ENCODE measurements around the gene NIM1K. TPM values are rescaled to one million over a fixed set of nuclear protein-coding genes. Genes with fewer than 3 reads are reported as not detected.
A peak's percentile ranks its signal among the peaks of the same experiment; 100 is the strongest.
"Not testable (repeated sequence)": the region's sequence is repeated elsewhere in the genome, so short reads cannot be mapped to it uniquely, and the experiment has no call there.

Gene NIM1K
- total and polyA plus RNA-seq, 10 of the 15 experiments (the other 5 are each of a cell fraction or from before 2014, with no cell fraction given), result 0.27 to 1.7 (median 0.66) TPM

- H3K4me1 ChIP-seq (ENCODE audit: control insufficient read depth, insufficient read depth, low read length); H3K9me3 ChIP-seq (replicated peaks; ENCODE audit: control insufficient read depth, insufficient read depth, low read length); H3K36me3 ChIP-seq (ENCODE audit: control insufficient read depth in 2 of 2, insufficient read depth in 2 of 2, low read length in 1 of 2); BruUV-seq (replicated peaks); in situ Hi-C loops (cut with MboI); H3K27ac ChIP-seq (ENCODE audit: control insufficient read depth, insufficient read depth); H2AFZ ChIP-seq (ENCODE audit: control insufficient read depth, low read depth, low read length); H3K9ac ChIP-seq (ENCODE audit: control insufficient read depth, insufficient read depth, low read length); H3K4me3 ChIP-seq; FAIRE-seq; H3K27me3 ChIP-seq (replicated peaks in 1 of 2; ENCODE audit: control insufficient read depth in 2 of 2, insufficient read depth in 2 of 2, low read length in 1 of 2); H4K20me1 ChIP-seq (ENCODE audit: control insufficient read depth, insufficient read depth); H3K4me2 ChIP-seq (ENCODE audit: control insufficient read depth, insufficient read depth); DNase-seq (ENCODE audit: low read depth, low spot score): not testable (repeated sequence)
- ChIA-PET CTCF (interaction anchor here (1.0 to 3.7 kb wide), 14 partner anchors 9 to 204 kb away, joined by 3 to 29 read pairs (median 8); partner anchors contain the start of gene ZNF131), POLR2A (interaction anchor here (0.7 kb wide), 1 partner anchor 79 kb away, joined by 6 read pairs; no protein-coding TSS in a partner anchor), SMC1A (ENCODE audit: uncharacterized antibody, unreplicated experiment) (interaction anchor here (0.6 to 2.9 kb wide), 9 partner anchors 61 to 201 kb away, joined by 3 to 11 read pairs (median 3); partner anchors contain the start of gene TMEM267), RAD21 (ENCODE audit: unreplicated experiment) (interaction anchor here (0.7 to 3.2 kb wide), 5 partner anchors 9 to 398 kb away, joined by 3 to 21 read pairs (median 5); partner anchors contain the start of gene ZNF131)
- ATAC-seq, result peak; percentile 8
- 96% methylated on average over 5 of the region's 5 CpGs for WGBS (ENCODE audit: insufficient coverage, insufficient replicate concordance, low lambda C conversion rate, missing lambda C conversion rate)
- peaks cover 98% of the 10 kb centered on the region for H3K79me2 ChIP-seq (ENCODE audit: control insufficient read depth, insufficient read depth, low read length)
- intact Hi-C loops (cut with micrococcal nuclease; ENCODE audit: unreplicated experiment), result loop anchor here (1.0 to 10.0 kb wide), 3 partner anchors 80 to 402 kb away; no protein-coding TSS in a partner anchor
Observed at GRCh38 chr5:43306954-43307353, 114.9 kb downstream of the NIM1K start.

- 87% methylated on average over 3 of the region's 3 CpGs for whole genome bisulfite sequencing (ENCODE audit: insufficient coverage, insufficient replicate concordance, low lambda C conversion rate, missing lambda C conversion rate)
Observed at GRCh38 chr5:43309122-43309521, 117.1 kb downstream of the NIM1K start.

More at GRCh38 chr5:43309122-43309521, 117.1 kb downstream of the NIM1K start:
- CTCF ChIA-PET, result interaction anchor here (1.0 to 2.6 kb wide), 7 partner anchors 14 to 206 kb away, joined by 3 to 10 read pairs (median 3); no protein-coding TSS in a partner anchor
- TF ChIP-seq RB1 (IDR thresholded peaks at IDR 0.05; ENCODE audit: borderline replicate concordance) (no peak), NFIC (IDR thresholded peaks at IDR 0.05; ENCODE audit: low read depth, low read length) (no peak), NR2F1 (conservative IDR thresholded peaks at IDR 0.05) (no peak), NRF1 (conservative IDR thresholded peaks at IDR 0.05; ENCODE audit: low read depth, low read length) (no peak), WRNIP1 (IDR thresholded peaks at IDR 0.05; ENCODE audit: borderline replicate concordance, low read depth, low read length) (no peak), IKZF1 (conservative IDR thresholded peaks at IDR 0.05) (no peak), MEF2B (IDR thresholded peaks at IDR 0.05; ENCODE audit: partially characterized antibody, poor library complexity, severe bottlenecking) (no peak)
- TF ChIP-seq, protein P1, sequence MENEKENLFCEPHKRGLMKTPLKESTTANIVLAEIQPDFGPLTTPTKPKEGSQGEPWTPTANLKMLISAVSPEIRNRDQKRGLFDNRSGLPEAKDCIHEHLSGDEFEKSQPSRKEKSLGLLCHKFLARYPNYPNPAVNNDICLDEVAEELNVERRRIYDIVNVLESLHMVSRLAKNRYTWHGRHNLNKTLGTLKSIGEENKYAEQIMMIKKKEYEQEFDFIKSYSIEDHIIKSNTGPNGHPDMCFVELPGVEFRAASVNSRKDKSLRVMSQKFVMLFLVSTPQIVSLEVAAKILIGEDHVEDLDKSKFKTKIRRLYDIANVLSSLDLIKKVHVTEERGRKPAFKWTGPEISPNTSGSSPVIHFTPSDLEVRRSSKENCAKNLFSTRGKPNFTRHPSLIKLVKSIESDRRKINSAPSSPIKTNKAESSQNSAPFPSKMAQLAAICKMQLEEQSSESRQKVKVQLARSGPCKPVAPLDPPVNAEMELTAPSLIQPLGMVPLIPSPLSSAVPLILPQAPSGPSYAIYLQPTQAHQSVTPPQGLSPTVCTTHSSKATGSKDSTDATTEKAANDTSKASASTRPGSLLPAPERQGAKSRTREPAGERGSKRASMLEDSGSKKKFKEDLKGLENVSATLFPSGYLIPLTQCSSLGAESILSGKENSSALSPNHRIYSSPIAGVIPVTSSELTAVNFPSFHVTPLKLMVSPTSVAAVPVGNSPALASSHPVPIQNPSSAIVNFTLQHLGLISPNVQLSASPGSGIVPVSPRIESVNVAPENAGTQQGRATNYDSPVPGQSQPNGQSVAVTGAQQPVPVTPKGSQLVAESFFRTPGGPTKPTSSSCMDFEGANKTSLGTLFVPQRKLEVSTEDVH (IDR thresholded peaks at IDR 0.05; ENCODE audit: low read depth, partially characterized antibody), result no peak
- Histone ChIP-seq H3K27ac (ENCODE audit: control insufficient read depth, insufficient read depth) (0 out of 2 replicates have a peak overlapping the region, but pooled peaks have one; percentile 5), H4K20me1 (ENCODE audit: control insufficient read depth, insufficient read depth) (no peaks in the 10 kb centered on the region), H3K36me3 (ENCODE audit: control insufficient read depth in 2 of 2, insufficient read depth in 2 of 2, low read length in 1 of 2) (peaks cover 0 to 7% of the 10 kb centered on the region in 2 experiments; a peak in 1 of 4 replicates), H3K4me1 (ENCODE audit: control insufficient read depth, insufficient read depth, low read length) (peaks cover 7% of the 10 kb centered on the region), H3K9ac (ENCODE audit: control insufficient read depth, insufficient read depth, low read length) (0 out of 2 replicates have a peak overlapping the region, but pooled peaks have one; percentile 15), H3K4me2 (ENCODE audit: control insufficient read depth, insufficient read depth) (peak overlapping the region; percentile 31), H3K4me3 (peak overlapping the region; percentile 64), H3K79me2 (ENCODE audit: control insufficient read depth, insufficient read depth, low read length) (peaks cover 90% of the 10 kb centered on the region), H3K27me3 (replicated peaks in 1 of 2; ENCODE audit: control insufficient read depth in 2 of 2, insufficient read depth in 2 of 2, low read length in 1 of 2) (no peaks in the 10 kb centered on the region), H2AFZ (ENCODE audit: control insufficient read depth, low read depth, low read length) (no peak overlapping the region), H3K9me3 (replicated peaks; ENCODE audit: control insufficient read depth, insufficient read depth, low read length) (no peaks in the 10 kb centered on the region; the same call in 2 of the 3 replicates)
- SMC1A ChIA-PET (ENCODE audit: uncharacterized antibody, unreplicated experiment), result interaction anchor here (1.1 to 2.9 kb wide), 7 partner anchors 9 to 203 kb away, joined by 3 to 12 read pairs (median 4); no protein-coding TSS in a partner anchor
- FAIRE-seq, result no peak
- BruUV-seq (replicated peaks), result no TSS peak
- POLR2A ChIA-PET, result interaction anchor here (1.0 kb wide), 1 partner anchor 188 kb away, joined by 3 read pairs; no protein-coding TSS in a partner anchor
- intact Hi-C loops (cut with micrococcal nuclease; ENCODE audit: unreplicated experiment) (loop anchor here (10.0 kb wide), 1 partner anchor 404 kb away; no protein-coding TSS in a partner anchor), in situ Hi-C loops (cut with MboI) (no loop called here)
- no peak for ATAC-seq
- no peak for DNase-seq (ENCODE audit: low read depth, low spot score)
- RAD21 ChIA-PET (ENCODE audit: unreplicated experiment), result interaction anchor here (1.0 to 2.0 kb wide), 2 partner anchors 81 to 207 kb away, joined by 4 to 7 read pairs; no protein-coding TSS in a partner anchor
